Activated CD4-positive, alpha-beta T cell treated with anti-CD3 and anti-CD28 coated beads, Interleukin-2, amount 10 ng/mL, durations not matched to agents 7 days and 5 days (primary cell): ENCODE data around the gene RCAN3. TPM values are rescaled to one million over a fixed set of nuclear protein-coding genes. Genes with fewer than 3 reads are reported as not detected.
"Not testable (repeated sequence)": the region's sequence is repeated elsewhere in the genome, so short reads cannot be mapped to it uniquely, and the experiment has no call there.

ENCODE experiments used
- CTCF ChIA-PET: fragments of 350-600 bp; sonication (Branson Sonifier 250); formaldehyde crosslinking; loops from one replicate; lab custom pipeline; 2021; ENCODE audit warnings: antibody characterized with exemption; lab: Charles Lee
- POLR2A ChIA-PET: fragments of 350-600 bp; sonication (Branson Sonifier 250); formaldehyde crosslinking; loops from one replicate; lab custom pipeline; 2021; ENCODE audit warnings: antibody characterized with exemption; lab: Charles Lee
- DNase-seq: peaks from one replicate; pipeline ENCODE4 v3.0.0-alpha.2; 2020
- H3K27ac Mint-ChIP-seq: one replicate; pipeline ENCODE4 v1.8.0; 2021; ENCODE audit warnings: mild to moderate bottlenecking, moderate library complexity, mixed read lengths
- H3K27me3 Mint-ChIP-seq: one replicate; pipeline ENCODE4 v1.8.0; 2021; ENCODE audit warnings: mixed read lengths
- H3K36me3 Mint-ChIP-seq: one replicate; pipeline ENCODE4 v1.8.0; 2021; ENCODE audit warnings: low read depth, mixed read lengths
- H3K4me1 Mint-ChIP-seq: one replicate; pipeline ENCODE4 v1.8.0; 2021; ENCODE audit warnings: mixed read lengths
- H3K4me3 Mint-ChIP-seq: one replicate; pipeline ENCODE4 v1.8.0; 2021; ENCODE audit warnings: mild to moderate bottlenecking, moderate library complexity, mixed read lengths
- H3K9me3 Mint-ChIP-seq: one replicate; pipeline ENCODE4 v1.8.0; 2021; ENCODE audit warnings: mixed read lengths
- total RNA-seq, 2 experiments: library from RNA; stranded (reverse); gene quantifications; one replicate each; pipeline ENCODE4 v1.2.3, GENCODE V29; 2021

Gene RCAN3
- 100 to 1,000 TPM in 1 of 2 experiments, 10 to 100 TPM in 1; 96.8 to 100 TPM for total RNA-seq

DNA sequence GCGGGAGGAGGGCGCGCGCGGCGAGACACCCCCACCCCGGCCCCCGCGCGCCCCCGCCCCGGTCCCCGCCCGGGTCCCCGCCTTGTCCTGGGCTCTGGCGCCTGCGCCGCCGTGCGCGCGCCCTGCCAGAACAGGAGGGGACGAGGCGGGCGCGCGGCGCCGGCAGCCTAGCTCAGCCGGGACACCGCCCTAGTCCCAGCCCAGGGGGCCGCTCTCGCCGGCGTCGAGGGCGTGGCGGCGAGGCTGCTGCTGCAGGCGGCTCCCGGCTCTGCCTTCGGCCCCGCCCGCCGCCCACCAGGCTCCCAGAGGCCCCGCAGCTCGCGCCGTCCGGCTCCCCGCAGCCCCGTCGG, at the start of gene RCAN3:
Gene RCAN3, plus strand, starts transcription at position 128 of the 350 bp plus-strand sequence. CDS start 11,537 bp downstream, outside the sequence.
- H3K4me1 Mint-ChIP-seq = peaks cover 64% of the 10 kb centered on the region

GRCh38 chr1:24452922-24453485, 49.6 kb upstream of the RCAN3 start:
- H3K4me1 Mint-ChIP-seq = no peaks in the 10 kb centered on the region
- no peak for DNase-seq
- peaks cover 72% of the 10 kb centered on the region for H3K36me3 Mint-ChIP-seq
- no peaks in the 10 kb centered on the region for H3K9me3 Mint-ChIP-seq
- H3K27me3 Mint-ChIP-seq = no peaks in the 10 kb centered on the region
- H3K27ac Mint-ChIP-seq = no peak overlapping the region
- POLR2A ChIA-PET = no interaction called here
- no peak overlapping the region for H3K4me3 Mint-ChIP-seq
- CTCF ChIA-PET = interaction anchor here (1.0 to 1.6 kb wide), 4 partner anchors 11 to 134 kb away, joined by 3 read pairs; no protein-coding TSS in a partner anchor

More for the DNA sequence above, at the start of gene RCAN3:
- ChIA-PET POLR2A (interaction anchor here (0.6 to 2.3 kb wide), 3 partner anchors 16 to 1786 kb away, joined by 3 to 15 read pairs (median 5); no protein-coding TSS in a partner anchor), CTCF (interaction anchor here (0.5 to 1.9 kb wide), 9 partner anchors 10 to 517 kb away, joined by 3 to 11 read pairs (median 5); partner anchors contain the start of gene NIPAL3)
- peaks cover 53% of the 10 kb centered on the region for H3K36me3 Mint-ChIP-seq
- peak within 1 kb of the TSS; percentile 91 for H3K4me3 Mint-ChIP-seq
- DNase-seq = peak; percentile 90
- peaks cover 16% of the 10 kb centered on the region for H3K9me3 Mint-ChIP-seq
- H3K27ac Mint-ChIP-seq = peak within 1 kb of the TSS; percentile 99
- no peaks in the 10 kb centered on the region for H3K27me3 Mint-ChIP-seq

- H3K27ac Mint-ChIP-seq = no peak overlapping the region
- DNase-seq = no peak
- H3K27me3 Mint-ChIP-seq = no peaks in the 10 kb centered on the region
- ChIA-PET CTCF (interaction anchor here (0.9 to 2.3 kb wide), 3 partner anchors 13 to 39 kb away, joined by 3 to 7 read pairs (median 3); partner anchors contain the start of gene NIPAL3), POLR2A (no interaction called here)
- no peaks in the 10 kb centered on the region for H3K9me3 Mint-ChIP-seq
- no peak overlapping the region for H3K4me3 Mint-ChIP-seq
- H3K36me3 Mint-ChIP-seq = peaks cover 75% of the 10 kb centered on the region
- peaks cover 2% of the 10 kb centered on the region for H3K4me1 Mint-ChIP-seq
These were observed 48.0 kb upstream of the RCAN3 start for GRCh38 chr1:24454673-24455072.

DNA sequence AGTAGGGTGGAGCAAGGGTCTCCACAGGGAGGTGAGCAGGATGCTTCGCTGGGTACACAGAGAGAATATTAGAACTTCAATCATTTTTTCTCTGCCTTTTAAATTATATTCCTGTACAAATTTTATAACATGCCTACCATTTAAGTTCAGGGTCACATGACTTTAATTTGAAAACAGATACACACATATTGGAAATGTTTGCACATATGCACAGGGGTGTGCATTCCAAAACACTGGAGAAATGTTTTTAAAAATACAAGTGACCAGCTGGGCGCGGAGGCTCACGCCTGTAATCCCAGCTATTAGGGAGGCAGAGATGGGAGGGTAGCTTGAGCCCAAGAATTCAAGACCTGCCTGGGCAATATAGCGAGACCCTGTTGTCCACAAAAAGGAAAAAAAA, 47.4 kb upstream of the RCAN3 start:
- no peak for DNase-seq
- Mint-ChIP-seq H3K27me3 (no peaks in the 10 kb centered on the region), H3K27ac (no peak overlapping the region), H3K4me1 (peaks cover 2% of the 10 kb centered on the region), H3K4me3 (no peak overlapping the region), H3K9me3 (peaks cover 4% of the 10 kb centered on the region), H3K36me3 (peaks cover 75% of the 10 kb centered on the region)
- CTCF ChIA-PET = interaction anchor here (0.6 to 2.3 kb wide), 4 partner anchors 14 to 80 kb away, joined by 3 to 7 read pairs (median 4); partner anchors contain the start of gene NIPAL3
- POLR2A ChIA-PET = no interaction called here

DNA sequence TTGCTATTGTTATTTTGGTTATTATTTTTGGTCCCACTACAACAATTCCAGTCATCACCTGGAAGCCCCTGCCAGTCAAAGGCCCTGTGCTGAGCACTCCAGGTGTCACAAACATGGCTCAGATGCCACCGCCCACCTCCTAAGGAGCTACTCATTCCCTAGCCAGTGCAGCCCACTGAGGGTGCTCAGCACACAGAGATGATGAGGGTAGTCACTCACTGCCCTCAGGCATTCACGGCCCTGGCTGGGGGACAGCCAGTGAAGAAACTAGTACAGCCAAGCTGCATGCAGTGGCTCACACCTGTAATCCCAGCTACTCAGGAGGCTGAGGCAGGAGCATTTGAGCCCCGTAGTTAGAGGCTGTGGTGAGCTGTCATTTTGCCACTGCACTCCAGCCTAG, 44.8 kb upstream of the RCAN3 start:
- Mint-ChIP-seq H3K36me3 (peaks cover 74% of the 10 kb centered on the region), H3K9me3 (peaks cover 8% of the 10 kb centered on the region), H3K27ac (no peak overlapping the region), H3K4me1 (peaks cover 2% of the 10 kb centered on the region), H3K27me3 (no peaks in the 10 kb centered on the region), H3K4me3 (no peak overlapping the region)
- no peak for DNase-seq
- ChIA-PET POLR2A (no interaction called here), CTCF (interaction anchor here (0.5 to 1.5 kb wide), 7 partner anchors 23 to 691 kb away, joined by 3 to 6 read pairs (median 3); no protein-coding TSS in a partner anchor)

- H3K4me1 Mint-ChIP-seq = peaks cover 7% of the 10 kb centered on the region
- no peak overlapping the region for H3K4me3 Mint-ChIP-seq
- ChIA-PET POLR2A (no interaction called here), CTCF (interaction anchor here (0.7 to 1.5 kb wide), 6 partner anchors 9 to 127 kb away, joined by 3 to 4 read pairs (median 3); partner anchors contain the start of gene NIPAL3)
- H3K9me3 Mint-ChIP-seq = peaks cover 8% of the 10 kb centered on the region
- H3K27me3 Mint-ChIP-seq = no peaks in the 10 kb centered on the region
- no peak overlapping the region for H3K27ac Mint-ChIP-seq
- peaks cover 72% of the 10 kb centered on the region for H3K36me3 Mint-ChIP-seq
- no peak for DNase-seq
These were observed 42.9 kb upstream of the RCAN3 start for GRCh38 chr1:24459551-24460266.

DNA sequence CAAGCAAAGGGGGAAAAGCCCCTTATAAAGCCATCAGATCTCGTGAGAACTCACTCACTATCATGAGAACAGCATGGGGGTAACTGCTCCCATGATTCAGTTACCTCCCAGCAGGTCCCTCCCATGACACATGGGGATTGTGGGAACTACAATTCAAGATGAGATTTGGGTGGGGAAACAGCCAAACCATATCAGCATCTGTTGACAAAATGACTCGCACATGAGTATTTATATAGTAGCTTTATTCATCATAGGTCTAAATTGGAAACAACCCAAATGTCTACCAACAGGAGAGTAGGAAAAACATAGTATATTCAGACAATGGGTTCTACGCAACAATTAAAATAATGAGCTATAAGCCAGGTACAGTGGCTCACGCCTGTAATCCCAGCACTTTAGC, 40.5 kb upstream of the RCAN3 start:
- DNase-seq, H3K9me3 Mint-ChIP-seq, H3K27me3 Mint-ChIP-seq, H3K4me3 Mint-ChIP-seq, H3K27ac Mint-ChIP-seq: not testable (repeated sequence)
- Mint-ChIP-seq H3K4me1 (peaks cover 23% of the 10 kb centered on the region), H3K36me3 (peaks cover 76% of the 10 kb centered on the region)
- POLR2A ChIA-PET = interaction anchor here (0.6 kb wide), 1 partner anchor 29 kb away, joined by 4 read pairs; no protein-coding TSS in a partner anchor
- CTCF ChIA-PET = interaction anchor here (1.1 kb wide), 1 partner anchor 14 kb away, joined by 3 read pairs; no protein-coding TSS in a partner anchor

DNA sequence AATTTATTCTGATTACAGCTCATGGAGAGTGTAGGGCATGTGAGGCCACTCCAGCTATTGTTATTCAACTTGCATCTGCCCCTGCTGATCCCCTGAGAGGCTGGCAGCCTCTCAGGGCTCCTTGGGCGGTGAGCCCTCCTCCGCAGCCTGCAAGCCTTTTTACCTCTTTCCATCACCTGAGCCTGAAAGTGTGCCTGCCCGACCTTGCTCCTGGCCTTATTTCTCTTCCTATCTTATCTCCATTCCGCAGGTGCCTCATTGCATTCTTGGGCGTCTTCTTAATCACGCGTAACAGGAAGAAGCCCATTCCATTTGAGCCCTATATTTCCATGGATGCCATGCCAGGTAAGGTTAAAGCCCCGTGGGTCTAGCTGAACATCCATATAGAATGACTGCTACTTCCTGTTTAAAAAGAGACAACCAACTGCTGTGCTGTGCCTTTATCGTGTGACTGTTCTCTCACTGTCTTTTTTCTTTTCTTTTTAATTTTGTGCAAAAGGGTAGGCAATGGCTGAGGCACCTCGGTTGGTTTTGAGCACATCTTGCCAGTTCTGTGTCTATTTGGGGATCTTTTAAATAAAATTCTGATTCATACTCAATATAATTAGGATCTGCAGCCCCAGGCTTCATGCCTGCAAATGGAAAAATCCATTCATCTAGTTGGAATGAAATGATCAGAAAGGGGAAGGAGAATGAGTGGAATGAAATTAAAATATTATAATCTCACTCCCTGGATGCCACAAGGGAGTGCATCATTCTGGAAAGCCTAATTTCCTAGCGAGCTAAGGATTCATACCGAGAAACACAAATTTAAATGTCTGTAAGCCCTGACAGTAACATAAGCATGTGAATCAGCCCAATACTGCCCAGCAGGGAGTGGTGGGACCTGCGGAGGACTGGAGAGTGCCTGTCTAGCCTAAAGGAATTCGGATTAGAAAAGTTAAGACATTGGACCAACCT, 38.6 kb upstream of the RCAN3 start:
- ChIA-PET CTCF (interaction anchor here (0.7 to 1.4 kb wide), 4 partner anchors 10 to 22 kb away, joined by 3 to 6 read pairs (median 4); no protein-coding TSS in a partner anchor), POLR2A (no interaction called here)
- no peak overlapping the region for H3K4me3 Mint-ChIP-seq
- H3K27me3 Mint-ChIP-seq = no peaks in the 10 kb centered on the region
- peaks cover 23% of the 10 kb centered on the region for H3K4me1 Mint-ChIP-seq
- peaks cover 8% of the 10 kb centered on the region for H3K9me3 Mint-ChIP-seq
- H3K27ac Mint-ChIP-seq = peak overlapping the region; percentile 79
- DNase-seq = no peak
- H3K36me3 Mint-ChIP-seq = peaks cover 81% of the 10 kb centered on the region

DNA sequence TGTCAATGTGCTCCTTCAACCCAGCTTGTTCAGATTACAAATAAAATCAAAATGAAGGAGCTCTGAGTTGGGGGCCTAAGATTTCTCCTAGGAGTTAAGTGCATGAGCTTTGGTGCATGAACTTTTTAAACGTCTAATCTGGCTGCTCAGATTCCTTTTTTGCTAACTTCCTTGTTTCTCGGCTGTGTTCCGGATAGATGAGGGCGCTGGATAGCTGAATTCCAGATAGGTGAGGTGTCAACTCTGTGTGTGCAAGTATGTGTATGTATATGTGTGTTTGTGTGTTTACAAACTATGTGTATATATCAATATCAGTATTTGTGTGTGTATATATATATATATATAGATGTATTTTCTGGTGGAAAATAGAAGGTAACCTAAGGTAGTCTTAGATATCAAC, 37.5 kb upstream of the RCAN3 start:
- no peak for DNase-seq
- no peaks in the 10 kb centered on the region for H3K27me3 Mint-ChIP-seq
- no peak overlapping the region for H3K4me3 Mint-ChIP-seq
- H3K27ac Mint-ChIP-seq = no peak overlapping the region
- H3K9me3 Mint-ChIP-seq = peaks cover 5% of the 10 kb centered on the region
- POLR2A ChIA-PET = interaction anchor here (0.6 kb wide), 1 partner anchor 177 kb away, joined by 4 read pairs; no protein-coding TSS in a partner anchor
- peaks cover 80% of the 10 kb centered on the region for H3K36me3 Mint-ChIP-seq
- CTCF ChIA-PET = interaction anchor here (1.4 kb wide), 1 partner anchor 16 kb away, joined by 6 read pairs; no protein-coding TSS in a partner anchor
- H3K4me1 Mint-ChIP-seq = peaks cover 22% of the 10 kb centered on the region

GRCh38 chr1:24465638-24466037, 37.0 kb upstream of the RCAN3 start:
- no peak for DNase-seq
- POLR2A ChIA-PET = no interaction called here
- H3K27ac Mint-ChIP-seq = no peak overlapping the region
- peaks cover 1% of the 10 kb centered on the region for H3K9me3 Mint-ChIP-seq
- CTCF ChIA-PET = interaction anchor here (1.4 kb wide), 1 partner anchor 16 kb away, joined by 6 read pairs; no protein-coding TSS in a partner anchor
- H3K36me3 Mint-ChIP-seq = peaks cover 78% of the 10 kb centered on the region
- peaks cover 22% of the 10 kb centered on the region for H3K4me1 Mint-ChIP-seq
- no peaks in the 10 kb centered on the region for H3K27me3 Mint-ChIP-seq
- no peak overlapping the region for H3K4me3 Mint-ChIP-seq

DNA sequence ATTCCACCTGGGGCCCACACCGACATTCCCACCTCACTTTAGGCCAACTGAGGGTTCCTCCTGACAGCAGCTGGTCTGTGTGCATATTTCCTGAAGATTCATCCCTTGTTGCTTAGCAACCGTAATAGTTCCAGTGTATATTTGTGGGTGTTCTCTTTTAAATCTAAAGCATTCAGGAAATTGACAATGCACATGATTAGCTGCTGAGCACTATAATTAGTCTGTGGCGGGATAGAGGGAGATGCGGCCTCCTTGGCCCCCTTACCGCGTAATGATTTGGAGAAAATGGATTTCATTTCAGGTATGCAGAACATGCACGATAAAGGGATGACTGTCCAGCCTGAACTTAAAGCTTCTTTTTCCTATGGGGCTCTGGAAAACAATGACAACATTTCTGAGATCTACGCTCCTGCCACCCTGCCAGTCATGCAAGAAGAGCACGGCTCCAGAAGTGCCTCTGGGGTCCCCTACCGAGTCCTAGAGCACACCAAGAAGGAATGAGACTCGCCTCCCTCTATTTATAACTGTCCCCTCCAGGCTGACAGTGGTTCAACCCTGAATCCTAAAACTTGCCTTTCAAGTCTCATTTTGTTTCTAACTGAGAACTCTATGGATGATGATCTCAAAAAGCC, 33.8 kb upstream of the RCAN3 start:
- H3K9me3 Mint-ChIP-seq = no peaks in the 10 kb centered on the region
- POLR2A ChIA-PET = no interaction called here
- H3K36me3 Mint-ChIP-seq = peaks cover 70% of the 10 kb centered on the region
- CTCF ChIA-PET = interaction anchor here (0.6 to 1.4 kb wide), 3 partner anchors 15 to 519 kb away, joined by 3 to 5 read pairs (median 3); no protein-coding TSS in a partner anchor
- H3K4me1 Mint-ChIP-seq = peaks cover 21% of the 10 kb centered on the region
- H3K27ac Mint-ChIP-seq = no peak overlapping the region
- no peak for DNase-seq
- no peak overlapping the region for H3K4me3 Mint-ChIP-seq
- H3K27me3 Mint-ChIP-seq = no peaks in the 10 kb centered on the region
